PC-9 (cell line): ENCODE measurements around the gene ARCN1. TPM values are rescaled to one million over a fixed set of nuclear protein-coding genes. Genes with fewer than 3 reads are reported as not detected.

ENCODE experiments used
- BruUV-seq: library from RNA; stranded (reverse); fragments of 400-500 nt; replicated peaks from 2 replicates; lab custom pipeline; 2021; lab: Mats Ljungman, UMichigan
- CTCF ChIA-PET: fragments of 300-600 bp; sonication (Branson Sonifier 250); formaldehyde crosslinking; loops from one replicate; lab custom pipeline; 2022; ENCODE audit warnings: antibody characterized with exemption; lab: Charles Lee
- POLR2A ChIA-PET: fragments of 300-600 bp; sonication (Branson Sonifier 250); formaldehyde crosslinking; loops from one replicate; lab custom pipeline; 2022; ENCODE audit warnings: antibody characterized with exemption; ENCODE audit not compliant: unreplicated experiment; lab: Charles Lee
- DNase-seq, 2 experiments: peaks; one replicate each; pipeline versions ENCODE4 v3.0.0 to v3.0.0-alpha.2; 2015 to 2022; ENCODE audit warnings: mixed read lengths in 1 of 2
- H2AFZ ChIP-seq: fragments of 200-600 bp; sonication (generic); 2 replicates; pipeline ENCODE4 v1.8.1; 2017; ENCODE audit warnings: antibody characterized with exemption
- H3F3A ChIP-seq: fragments of 200-600 bp; sonication (generic); 2 replicates; pipeline ENCODE4 v1.8.1; 2017; ENCODE audit warnings: antibody characterized with exemption, mild to moderate bottlenecking, low read depth; ENCODE audit not compliant: insufficient read depth
- H3K27ac ChIP-seq: fragments of 200-600 bp; sonication (generic); 2 replicates; pipeline ENCODE4 v1.6.1; 2016; ENCODE audit warnings: mixed run types
- H3K27me3 ChIP-seq: fragments of 200-600 bp; sonication (generic); 2 replicates; pipeline ENCODE4 v1.6.1; 2016; ENCODE audit warnings: low read depth, mixed run types; ENCODE audit not compliant: insufficient read depth
- H3K36me3 ChIP-seq: fragments of 200-600 bp; sonication (generic); 2 replicates; pipeline ENCODE4 v1.6.1; 2016; ENCODE audit warnings: low read depth, mixed run types
- H3K4me1 ChIP-seq: fragments of 200-600 bp; sonication (generic); replicated peaks from 2 replicates; pipeline ENCODE4 v1.6.1; 2016; ENCODE audit warnings: mixed run types; ENCODE audit not compliant: insufficient read depth
- H3K4me2 ChIP-seq: fragments of 200-600 bp; sonication (generic); 2 replicates; pipeline ENCODE4 v1.6.1; 2017; ENCODE audit warnings: mixed run types
- H3K4me3 ChIP-seq: fragments of 200-600 bp; sonication (generic); 2 replicates; pipeline ENCODE4 v1.6.1; 2016; ENCODE audit warnings: mixed run types
- H3K79me2 ChIP-seq: fragments of 200-600 bp; sonication (generic); 2 replicates; pipeline ENCODE4 v1.6.1; 2017; ENCODE audit warnings: low read depth, mixed run types
- H3K9me2 ChIP-seq: fragments of 200-600 bp; sonication (generic); 2 replicates; pipeline ENCODE4 v1.8.1; 2017; ENCODE audit warnings: mild to moderate bottlenecking; ENCODE audit not compliant: insufficient read depth
- H3K9me3 ChIP-seq: fragments of 200-600 bp; sonication (generic); 2 replicates; pipeline ENCODE4 v1.8.1; 2016; ENCODE audit warnings: low read depth; ENCODE audit not compliant: insufficient read depth
- H4K20me1 ChIP-seq: fragments of 200-600 bp; sonication (generic); 2 replicates; pipeline ENCODE4 v1.8.1; 2017; ENCODE audit not compliant: insufficient read depth
- EZH2 ChIP-seq: fragments of 200-600 bp; sonication (generic); IDR thresholded peaks from 2 replicates; pipeline ENCODE4 v1.8.0; 2017; ENCODE audit warnings: antibody characterized with exemption, low read depth
- intact Hi-C: fragments of 100-400 bp; cut with micrococcal nuclease; formaldehyde crosslinking; loops from one replicate; pipeline ENCODE4 v1.10.0; 2022; ENCODE audit not compliant: unreplicated experiment
- total RNA-seq: library from RNA; stranded (reverse); gene quantifications from 2 replicates; pipeline ENCODE4 v1.2.3, GENCODE V29; 2021
- TF ChIP-seq, protein P1 (sequence below): fragments of 200-600 bp; sonication (generic); conservative IDR thresholded peaks from 2 replicates; pipeline ENCODE4 v1.6.1; 2017; ENCODE audit warnings: mixed run types, antibody characterized with exemption, mild to moderate bottlenecking, moderate library complexity

The ARCN1 gene
- total RNA-seq, 1 experiment from 2014 or later, result 105 TPM

DNA sequence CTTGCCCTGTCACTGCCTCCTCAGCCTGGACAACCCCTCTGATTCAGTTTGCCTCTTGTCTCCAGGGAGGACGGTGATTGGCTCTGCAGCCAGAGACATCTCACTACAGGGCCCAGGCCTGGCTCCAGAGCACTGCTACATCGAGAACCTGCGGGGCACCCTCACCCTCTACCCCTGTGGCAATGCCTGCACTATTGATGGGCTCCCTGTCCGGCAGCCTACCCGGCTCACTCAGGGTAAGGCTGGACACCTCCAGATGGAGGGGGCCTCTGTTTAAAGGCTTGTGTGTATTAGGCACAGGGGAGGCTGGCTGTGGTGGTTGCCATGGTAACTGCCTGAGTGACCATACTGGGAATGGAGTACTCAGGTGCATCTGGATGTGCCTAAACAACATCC lies 43.8 kb downstream of the ARCN1 start:
- Histone ChIP-seq H3K4me1 (peaks cover 33% of the 10 kb centered on the region), H3K36me3 (no peaks in the 10 kb centered on the region), H3F3A (peaks cover 18% of the 10 kb centered on the region), H3K4me2 (no peak overlapping the region), H3K9me3 (no peaks in the 10 kb centered on the region), H3K79me2 (0 out of 2 replicates have a peak, but pooled peaks cover 6% of the 10 kb centered on the region), H3K27ac (no peak overlapping the region), H2AFZ (no peak overlapping the region), H3K4me3 (no peak overlapping the region), H3K9me2 (no peaks in the 10 kb centered on the region), H3K27me3 (no peaks in the 10 kb centered on the region), H4K20me1 (no peaks in the 10 kb centered on the region)
- DNase-seq, result no peak
- no peak for TF ChIP-seq EZH2
- TF ChIP-seq, protein P1, sequence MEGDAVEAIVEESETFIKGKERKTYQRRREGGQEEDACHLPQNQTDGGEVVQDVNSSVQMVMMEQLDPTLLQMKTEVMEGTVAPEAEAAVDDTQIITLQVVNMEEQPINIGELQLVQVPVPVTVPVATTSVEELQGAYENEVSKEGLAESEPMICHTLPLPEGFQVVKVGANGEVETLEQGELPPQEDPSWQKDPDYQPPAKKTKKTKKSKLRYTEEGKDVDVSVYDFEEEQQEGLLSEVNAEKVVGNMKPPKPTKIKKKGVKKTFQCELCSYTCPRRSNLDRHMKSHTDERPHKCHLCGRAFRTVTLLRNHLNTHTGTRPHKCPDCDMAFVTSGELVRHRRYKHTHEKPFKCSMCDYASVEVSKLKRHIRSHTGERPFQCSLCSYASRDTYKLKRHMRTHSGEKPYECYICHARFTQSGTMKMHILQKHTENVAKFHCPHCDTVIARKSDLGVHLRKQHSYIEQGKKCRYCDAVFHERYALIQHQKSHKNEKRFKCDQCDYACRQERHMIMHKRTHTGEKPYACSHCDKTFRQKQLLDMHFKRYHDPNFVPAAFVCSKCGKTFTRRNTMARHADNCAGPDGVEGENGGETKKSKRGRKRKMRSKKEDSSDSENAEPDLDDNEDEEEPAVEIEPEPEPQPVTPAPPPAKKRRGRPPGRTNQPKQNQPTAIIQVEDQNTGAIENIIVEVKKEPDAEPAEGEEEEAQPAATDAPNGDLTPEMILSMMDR, result no peak
- intact Hi-C loops, result no loop called here
- CTCF ChIA-PET, result no interaction called here
- no TSS peak for BruUV-seq
- POLR2A ChIA-PET, result no interaction called here

GRCh38 chr11:118618115-118618990 lies 46.1 kb downstream of the ARCN1 start:
- intact Hi-C loops, result no loop called here
- POLR2A ChIA-PET, result interaction anchor here (2.4 kb wide), 1 partner anchor 10 kb away, joined by 31 read pairs; the partner anchor contains the start of gene PHLDB1
- Histone ChIP-seq H3K9me3 (no peaks in the 10 kb centered on the region), H3K4me2 (peak overlapping the region; percentile 87; the same call in 1 of the 2 replicates), H3F3A (peaks cover 38% of the 10 kb centered on the region), H3K27me3 (no peaks in the 10 kb centered on the region), H3K27ac (peak overlapping the region; percentile 38; the same call in 1 of the 2 replicates), H3K4me1 (peaks cover 49% of the 10 kb centered on the region), H3K9me2 (no peaks in the 10 kb centered on the region), H3K79me2 (peaks cover 23% of the 10 kb centered on the region), H3K36me3 (no peaks in the 10 kb centered on the region), H3K4me3 (no peak overlapping the region), H4K20me1 (no peaks in the 10 kb centered on the region), H2AFZ (no peak overlapping the region)
- TF ChIP-seq EZH2, result no peak
- TF ChIP-seq, protein P1, result no peak
- no TSS peak for BruUV-seq
- CTCF ChIA-PET, result no interaction called here
- no peak for DNase-seq

- H3K79me2 ChIP-seq, result peaks cover 30% of the 10 kb centered on the region
Measured at GRCh38 chr11:118618991-118619375, 46.8 kb downstream of the ARCN1 start.

More at GRCh38 chr11:118618991-118619375, 46.8 kb downstream of the ARCN1 start:
- TF ChIP-seq EZH2, result no peak
- TF ChIP-seq, protein P1, result no peak
- ChIA-PET POLR2A (interaction anchor here (2.4 kb wide), 1 partner anchor 11 kb away, joined by 31 read pairs; the partner anchor contains the start of gene PHLDB1), CTCF (no interaction called here)
- peak overlapping the region; percentile 87 for H3K4me2 ChIP-seq
- peaks cover 56% of the 10 kb centered on the region for H3K4me1 ChIP-seq
- H3K4me3 ChIP-seq, result no peak overlapping the region
- no peaks in the 10 kb centered on the region for H3K9me2 ChIP-seq
- intact Hi-C loops, result loop anchor here (1.0 kb wide), 1 partner anchor 293 kb away; no protein-coding TSS in a partner anchor
- no peaks in the 10 kb centered on the region for H3K27me3 ChIP-seq
- no peaks in the 10 kb centered on the region for H3K36me3 ChIP-seq
- no peaks in the 10 kb centered on the region for H4K20me1 ChIP-seq
- H3K9me3 ChIP-seq, result no peaks in the 10 kb centered on the region
- DNase-seq, result no peak
- peak overlapping the region; percentile 38; the same call in 1 of the 2 replicates for H3K27ac ChIP-seq
- no TSS peak for BruUV-seq
- peaks cover 45% of the 10 kb centered on the region for H3F3A ChIP-seq
- no peak overlapping the region for H2AFZ ChIP-seq
